RCC 7860 (cell line): Measurements from ENCODE around the gene IRX2.

Experiments used
- DNase-seq: peaks from one replicate; pipeline ENCODE4 v3.0.0-alpha.2; 2015; ENCODE audit warnings: low spot score
- FAIRE-seq: peaks from 2 replicates; lab custom pipeline; 2012; peaks lifted over from hg19 to GRCh38; lab: Jason Lieb, UNC

IRX2 gene

DNA sequence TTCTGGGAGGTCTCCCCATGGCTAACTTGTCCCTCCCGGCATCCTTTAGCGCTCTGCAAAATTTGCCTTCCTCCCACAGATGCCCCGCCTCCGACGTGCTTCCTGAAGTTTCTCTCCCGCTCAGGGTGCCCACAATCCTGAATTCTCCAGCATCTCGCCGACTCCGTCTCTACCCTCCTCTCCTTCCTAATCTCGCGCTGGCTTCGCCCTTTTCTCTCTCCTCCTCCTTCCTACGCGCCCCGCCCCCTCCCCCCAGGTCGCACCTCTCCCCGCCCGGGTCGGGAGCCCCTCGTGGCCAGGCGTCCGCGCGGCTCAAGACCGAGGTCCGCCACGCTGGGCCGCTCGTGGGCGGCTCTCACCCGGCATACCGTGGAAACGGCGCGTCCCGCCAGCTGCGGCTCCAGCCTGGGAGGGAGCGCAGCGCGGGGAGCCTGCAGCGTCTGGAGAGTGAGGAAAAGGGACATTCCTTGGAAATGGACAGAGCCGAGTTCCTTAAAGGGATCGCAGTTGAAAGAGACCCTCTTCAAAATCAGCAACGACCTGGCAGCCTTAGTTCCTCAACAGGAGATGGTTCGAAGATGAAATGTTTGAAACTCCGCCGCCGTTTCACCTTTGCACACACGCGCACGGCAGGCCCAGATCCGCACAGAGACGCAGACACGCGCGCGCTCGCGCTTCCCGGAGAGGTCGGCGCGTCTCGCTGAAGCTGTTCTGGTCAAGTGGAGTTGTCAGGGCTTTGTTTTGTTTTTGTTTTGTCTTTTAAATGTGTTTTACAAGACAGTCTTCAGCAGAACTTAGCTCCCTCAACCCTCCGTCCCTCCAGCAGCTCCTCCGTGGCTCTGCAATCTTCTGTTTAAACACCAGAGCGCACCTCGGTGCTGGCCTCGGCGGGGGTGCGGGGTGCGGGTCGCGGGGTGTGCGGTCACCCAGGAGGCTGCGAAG, 5.0 kb upstream of the IRX2 start:
- FAIRE-seq: no peak
- no peak for DNase-seq

DNA sequence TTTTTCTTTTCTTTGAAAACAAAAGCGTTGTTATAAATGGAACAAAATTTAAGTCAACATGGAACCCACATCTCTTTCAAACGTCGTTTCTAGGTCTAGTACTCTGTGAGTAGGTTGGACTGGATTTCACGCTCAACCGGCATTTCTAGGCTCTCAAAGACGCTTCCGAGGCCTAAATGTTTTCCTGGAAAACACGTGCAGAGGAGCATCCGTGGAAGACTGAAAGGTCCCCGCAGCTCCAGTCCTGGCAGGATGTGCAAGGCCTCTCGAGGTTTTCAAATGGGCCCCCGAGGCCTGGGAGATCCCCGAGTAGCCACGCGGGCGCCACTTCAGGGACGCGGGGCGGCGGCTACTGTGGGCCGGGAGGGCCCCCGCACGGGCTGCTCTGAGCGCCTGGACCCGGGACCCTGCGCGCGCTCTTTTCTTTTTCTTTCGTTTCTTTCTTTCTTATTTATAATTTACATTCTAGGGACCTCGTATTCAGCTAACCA, 4.2 kb upstream of the IRX2 start:
- no peak for FAIRE-seq

DNA sequence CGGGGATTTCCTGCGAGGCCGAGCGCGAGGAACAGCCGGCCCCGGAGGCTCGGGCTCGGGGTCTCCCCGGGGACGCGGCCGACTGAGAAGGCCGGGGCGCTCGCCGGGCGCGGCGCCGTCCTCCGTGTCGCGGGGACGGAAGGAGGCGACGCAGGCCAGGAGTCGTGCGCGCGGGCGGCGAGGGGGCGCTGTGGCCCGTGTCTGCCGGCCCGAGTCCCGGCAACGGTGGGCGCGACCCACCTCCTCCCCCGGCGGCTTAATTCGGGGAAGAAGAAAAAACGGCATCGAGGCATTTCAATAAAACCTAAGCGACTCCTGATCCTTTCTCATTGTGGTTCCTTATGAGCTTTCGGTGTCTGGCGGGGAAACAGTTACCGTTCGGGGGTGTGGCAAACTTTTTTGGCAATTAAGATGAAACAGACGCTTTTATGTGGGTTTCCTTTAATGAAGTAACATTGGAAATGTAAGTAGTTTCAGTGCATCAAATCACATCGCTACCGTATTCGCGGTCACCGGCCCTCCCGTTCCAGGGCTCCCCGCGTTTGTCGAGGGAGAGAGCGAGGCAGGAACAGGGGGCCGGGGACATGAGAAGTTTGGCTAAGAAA, 3.7 kb upstream of the IRX2 start:
- DNase-seq (no peak), FAIRE-seq (no peak)

More for the DNA sequence above, 4.2 kb upstream of the IRX2 start:
- no peak for DNase-seq

DNA sequence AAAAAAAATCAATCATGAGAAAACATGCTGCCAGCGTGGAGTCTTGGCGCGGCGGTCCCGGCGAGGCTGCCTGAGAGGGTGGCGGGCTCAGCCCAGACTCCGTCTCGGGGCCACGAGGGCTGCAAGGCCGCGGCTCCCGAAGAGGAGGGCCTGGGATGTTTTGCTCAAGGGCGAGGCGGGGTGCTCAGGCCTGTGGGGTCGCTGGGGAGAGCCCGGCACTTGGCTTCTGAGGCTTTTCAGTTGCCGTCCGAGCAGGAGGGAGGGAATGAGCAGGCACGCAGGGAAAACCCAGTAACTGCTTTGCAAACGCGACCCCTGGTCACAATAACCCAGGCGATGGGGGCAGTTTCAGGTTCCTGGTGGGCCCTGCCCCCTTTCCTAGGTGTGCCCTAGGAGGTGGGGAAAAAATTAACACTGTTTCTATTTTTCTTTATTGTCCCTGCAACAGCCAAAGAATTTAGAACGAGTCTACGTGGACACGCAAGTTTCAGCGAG, 3.2 kb upstream of the IRX2 start:
- no peak for DNase-seq
- no peak for FAIRE-seq

GRCh38 chr5:2753452-2754420, 2.3 kb upstream of the IRX2 start:
- FAIRE-seq (no peak), DNase-seq (no peak)

DNA sequence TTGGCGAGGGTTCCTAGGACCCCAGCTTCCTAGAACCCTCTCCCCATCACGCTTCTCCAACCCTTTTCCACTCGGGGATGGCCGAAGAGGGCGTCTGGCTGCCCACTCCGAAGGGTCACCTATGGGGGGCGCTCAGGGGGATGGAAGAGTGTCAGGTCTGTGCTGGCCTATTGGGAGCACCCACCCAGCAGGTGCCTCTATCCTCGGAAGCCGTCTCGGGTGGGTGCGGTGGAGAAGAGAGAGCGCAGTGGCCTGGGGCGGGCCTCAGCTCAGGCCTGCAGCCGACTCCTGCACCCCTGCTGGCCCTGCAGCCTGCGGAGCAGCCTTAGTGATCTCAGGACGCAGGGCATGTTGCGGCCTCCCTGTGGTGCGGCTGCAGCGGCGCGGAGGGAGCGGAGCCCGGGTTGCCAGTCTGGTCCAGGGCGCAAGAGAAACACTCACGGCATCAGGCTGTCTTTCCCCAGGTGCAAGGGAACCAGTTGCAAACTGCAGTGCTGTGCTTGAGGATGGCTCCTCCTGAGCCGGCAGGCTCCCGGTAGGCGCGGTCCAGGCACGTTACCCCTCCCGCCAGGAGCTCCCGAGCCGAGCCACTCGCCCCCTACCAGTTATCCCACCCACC, 1.5 kb upstream of the IRX2 start:
- DNase-seq (no peak), FAIRE-seq (no peak)

DNA sequence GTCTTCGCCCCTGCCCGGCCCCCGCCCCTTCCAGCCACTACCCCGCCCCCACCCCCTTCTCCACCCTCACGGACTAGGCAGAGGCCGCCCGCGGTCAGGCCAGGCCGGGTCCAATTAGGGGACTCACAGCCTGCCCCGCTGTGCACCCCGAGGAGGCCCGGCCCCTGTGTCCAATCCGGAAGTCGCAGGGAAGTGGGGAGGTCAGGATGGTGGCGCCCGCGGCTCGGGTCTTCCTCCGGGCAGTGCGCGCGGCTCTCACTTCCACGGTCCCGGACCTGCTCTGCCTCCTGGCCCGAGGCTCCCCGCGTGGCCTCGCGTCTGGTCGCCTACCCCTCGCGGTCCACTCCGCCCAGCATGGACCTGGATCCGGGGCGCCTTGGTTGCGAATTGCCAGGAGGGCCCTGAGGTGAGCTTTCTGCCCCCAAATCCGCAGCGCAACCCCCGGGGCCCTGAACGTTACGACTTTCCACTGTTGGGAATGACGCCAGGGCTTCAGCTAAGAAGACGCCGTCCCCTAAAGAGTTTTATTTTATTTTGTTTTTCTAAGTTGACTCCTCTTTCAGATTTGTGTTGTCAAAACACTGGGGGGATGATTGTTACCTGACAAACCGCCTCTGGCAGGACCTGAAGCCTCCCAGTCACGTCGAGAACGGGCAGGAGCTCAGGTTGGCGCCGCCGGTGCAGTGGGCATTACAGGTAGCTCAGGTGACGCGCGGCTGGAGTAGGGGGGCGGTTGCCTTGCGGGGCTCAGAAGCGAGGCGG, 763 bp upstream of the IRX2 start:
- no peak for DNase-seq
- no peak for FAIRE-seq

GRCh38 chr5:2750758-2751464, 566 bp downstream of the IRX2 start:
- DNase-seq (no peak), FAIRE-seq (no peak)

GRCh38 chr5:2750026-2750757, 1.3 kb downstream of the IRX2 start:
- no peak for DNase-seq
- FAIRE-seq: no peak

GRCh38 chr5:2749514-2750025, 1.9 kb downstream of the IRX2 start:
- no peak for FAIRE-seq
- DNase-seq: no peak

- DNase-seq: no peak
- no peak for FAIRE-seq
Measured at GRCh38 chr5:2748861-2749513, 2.5 kb downstream of the IRX2 start.

- FAIRE-seq (no peak), DNase-seq (no peak)
Measured at GRCh38 chr5:2748179-2748860, 3.2 kb downstream of the IRX2 start.

GRCh38 chr5:2747363-2748162, 3.9 kb downstream of the IRX2 start:
- no peak for DNase-seq

GRCh38 chr5:2746561-2747032, 4.9 kb downstream of the IRX2 start:
- DNase-seq: no peak
- no peak for FAIRE-seq

More at GRCh38 chr5:2747363-2748162, 3.9 kb downstream of the IRX2 start:
- no peak for FAIRE-seq

- no peak for DNase-seq
Measured at GRCh38 chr5:2744485-2744884, 7.0 kb downstream of the IRX2 start.

More at GRCh38 chr5:2744485-2744884, 7.0 kb downstream of the IRX2 start:
- FAIRE-seq: no peak
